Measurements from ENCODE around the gene ARHGAP19. TPM values are rescaled to one million over a fixed set of nuclear protein-coding genes. Genes with fewer than 3 reads are reported as not detected.

Gene ARHGAP19
- polyA plus RNA-seq, 3 donors from 2014 or later = 4.9 to 8.2 (median 6.7) TPM

GRCh38 chr10:97180363-97180755, 112.1 kb downstream of the ARHGAP19 start:
- Mint-ChIP-seq H3K27me3 (ENCODE audit: low read depth in 3 of 3) (peaks cover 11 to 19% (median 17%) of the 10 kb centered on the region in 3 donors), H3K4me1 (peaks cover 2 to 9% of the 10 kb centered on the region in 2 donors), H3K4me3 (no peak overlapping the region), H3K27ac (no peak overlapping the region), H3K36me3 (no peaks in the 10 kb centered on the region), H3K9me3 (no peaks in the 10 kb centered on the region)
- DNase-seq = no peak

GRCh38 chr10:97179731-97180362, 112.6 kb downstream of the ARHGAP19 start:
- peaks cover under 1 to 7% of the 10 kb centered on the region in 2 donors for H3K4me1 Mint-ChIP-seq
- H3K36me3 Mint-ChIP-seq = no peaks in the 10 kb centered on the region
- H3K27me3 Mint-ChIP-seq (ENCODE audit: low read depth in 3 of 3) = peaks cover 11 to 19% (median 15%) of the 10 kb centered on the region in 3 donors
- no peak for DNase-seq
- no peak overlapping the region for H3K4me3 Mint-ChIP-seq
- no peak overlapping the region for H3K27ac Mint-ChIP-seq
- no peaks in the 10 kb centered on the region for H3K9me3 Mint-ChIP-seq

GRCh38 chr10:97179311-97179710, 113.1 kb downstream of the ARHGAP19 start:
- Mint-ChIP-seq H3K4me1 (peaks cover 0 to 2% of the 10 kb centered on the region in 2 donors), H3K27ac (no peak overlapping the region), H3K36me3 (no peaks in the 10 kb centered on the region), H3K9me3 (no peaks in the 10 kb centered on the region), H3K27me3 (ENCODE audit: low read depth in 3 of 3) (peaks cover 11 to 19% (median 12%) of the 10 kb centered on the region in 3 donors), H3K4me3 (no peak overlapping the region)
- DNase-seq = no peak

- H3K27ac Mint-ChIP-seq = no peak overlapping the region
- DNase-seq = no peak
- no peak overlapping the region for H3K4me3 Mint-ChIP-seq
- no peaks in the 10 kb centered on the region for H3K9me3 Mint-ChIP-seq
- no peaks in the 10 kb centered on the region for H3K36me3 Mint-ChIP-seq
- no peaks in the 10 kb centered on the region for H3K4me1 Mint-ChIP-seq
- peaks cover 5 to 10% (median 10%) of the 10 kb centered on the region in 3 donors for H3K27me3 Mint-ChIP-seq (ENCODE audit: low read depth in 3 of 3)
These were observed 114.4 kb downstream of the ARHGAP19 start for GRCh38 chr10:97178074-97178473.

GRCh38 chr10:97176226-97176625, 116.2 kb downstream of the ARHGAP19 start:
- H3K4me3 Mint-ChIP-seq = no peak overlapping the region
- no peaks in the 10 kb centered on the region for H3K9me3 Mint-ChIP-seq
- no peak overlapping the region for H3K27ac Mint-ChIP-seq
- peaks cover 4 to 12% (median 5%) of the 10 kb centered on the region in 3 donors for H3K27me3 Mint-ChIP-seq (ENCODE audit: low read depth in 3 of 3)
- H3K4me1 Mint-ChIP-seq = no peaks in the 10 kb centered on the region
- no peaks in the 10 kb centered on the region for H3K36me3 Mint-ChIP-seq
- no peak for DNase-seq

- Mint-ChIP-seq H3K4me3 (no peak overlapping the region), H3K9me3 (no peaks in the 10 kb centered on the region), H3K36me3 (no peaks in the 10 kb centered on the region), H3K27ac (no peak overlapping the region), H3K4me1 (no peaks in the 10 kb centered on the region), H3K27me3 (ENCODE audit: low read depth in 3 of 3) (peaks cover 4 to 7% (median 4%) of the 10 kb centered on the region in 3 donors)
- no peak for DNase-seq
These were observed 116.9 kb downstream of the ARHGAP19 start for GRCh38 chr10:97175586-97175985.

GRCh38 chr10:97174941-97175340, 117.5 kb downstream of the ARHGAP19 start:
- Mint-ChIP-seq H3K9me3 (no peaks in the 10 kb centered on the region), H3K27me3 (ENCODE audit: low read depth in 3 of 3) (peaks cover 0 to 6% (median 2%) of the 10 kb centered on the region in 3 donors)

GRCh38 chr10:97174276-97174775, 118.1 kb downstream of the ARHGAP19 start:
- Mint-ChIP-seq H3K4me1 (no peaks in the 10 kb centered on the region), H3K36me3 (no peaks in the 10 kb centered on the region), H3K27me3 (ENCODE audit: low read depth in 3 of 3) (peaks cover 0 to 6% (median 4%) of the 10 kb centered on the region in 3 donors), H3K27ac (no peak overlapping the region), H3K4me3 (no peak overlapping the region), H3K9me3 (no peaks in the 10 kb centered on the region)
- DNase-seq = no peak

More at GRCh38 chr10:97174941-97175340, 117.5 kb downstream of the ARHGAP19 start:
- H3K4me1 Mint-ChIP-seq = no peaks in the 10 kb centered on the region
- H3K36me3 Mint-ChIP-seq = no peaks in the 10 kb centered on the region
- no peak overlapping the region for H3K4me3 Mint-ChIP-seq
- no peak for DNase-seq
- H3K27ac Mint-ChIP-seq = no peak overlapping the region

GRCh38 chr10:97173036-97173435, 119.4 kb downstream of the ARHGAP19 start:
- no peaks in the 10 kb centered on the region for H3K9me3 Mint-ChIP-seq
- no peak overlapping the region for H3K4me3 Mint-ChIP-seq
- DNase-seq = no peak
- H3K27ac Mint-ChIP-seq = no peak overlapping the region
- H3K27me3 Mint-ChIP-seq (ENCODE audit: low read depth in 3 of 3) = peaks cover 0 to 4% (median 4%) of the 10 kb centered on the region in 3 donors
- H3K36me3 Mint-ChIP-seq = no peaks in the 10 kb centered on the region
- H3K4me1 Mint-ChIP-seq = no peaks in the 10 kb centered on the region

Other genes with a start within 250 kb of the ARHGAP19 start
- under 1 TPM in 2 of 3 donors, not detected in 1; 0.07 to 0.36 TPM for gene SLIT1, start 106.7 kb downstream of the ARHGAP19 start, polyA plus RNA-seq
- gene FRAT1, start 26.6 kb upstream of the ARHGAP19 start, polyA plus RNA-seq = 10 to 100 TPM in 1 of 3 donors, 1 to 10 TPM in 2; 8.0 to 15.2 (median 8.1) TPM
- 10 to 100 TPM; 11.5 to 22.5 (median 15.9) TPM for gene FRAT2, start 42.1 kb upstream of the ARHGAP19 start, polyA plus RNA-seq
- 1 to 10 TPM; 4.6 to 8.5 (median 7.0) TPM for gene RRP12, start 108.7 kb upstream of the ARHGAP19 start, polyA plus RNA-seq
- 100 to 1,000 TPM; 315 to 415 (median 316) TPM for gene PGAM1, start 133.6 kb upstream of the ARHGAP19 start, polyA plus RNA-seq
- gene EXOSC1, start 153.4 kb upstream of the ARHGAP19 start, polyA plus RNA-seq = 10 to 100 TPM; 60.3 to 96.0 (median 66.8) TPM
- gene ZDHHC16, start 153.5 kb upstream of the ARHGAP19 start, polyA plus RNA-seq = 10 to 100 TPM; 19.9 to 38.5 (median 27.1) TPM
- 10 to 100 TPM; 21.8 to 32.0 (median 29.6) TPM for gene MMS19, start 205.8 kb upstream of the ARHGAP19 start, polyA plus RNA-seq
- gene UBTD1, start 206.3 kb upstream of the ARHGAP19 start, polyA plus RNA-seq = 1 to 10 TPM; 1.7 to 3.2 (median 2.9) TPM